GM08714 (cell line): ENCODE measurements around the gene ZNF69.
A peak's percentile ranks its signal among the peaks of the same experiment; 100 is the strongest.
"Not testable (repeated sequence)": the region's sequence is repeated elsewhere in the genome, so short reads cannot be mapped to it uniquely, and the experiment has no call there.

Experiments used
- H3K4me3 ChIP-seq: fragments of 200-500 bp; sonication (Bioruptor generic); 2 replicates; pipeline ENCODE4 v1.5.1; 2014; ENCODE audit warnings: mild to moderate bottlenecking, low read length, inconsistent platforms
- ZNF274 ChIP-seq: IDR thresholded peaks from 2 replicates; pipeline ENCODE4 v1.6.1; 2012; ENCODE audit warnings: mild to moderate bottlenecking, low read depth, low read length

ZNF69 gene

GRCh38 chr19:11880598-11880997 lies 7.0 kb upstream of the ZNF69 start:
- no peak overlapping the region for H3K4me3 ChIP-seq
- no peak for TF ChIP-seq ZNF274

GRCh38 chr19:11881151-11881800 lies 6.3 kb upstream of the ZNF69 start:
- no peak for TF ChIP-seq ZNF274
- H3K4me3 ChIP-seq = no peak overlapping the region

GRCh38 chr19:11882606-11883005 lies 5.0 kb upstream of the ZNF69 start:
- no peak for TF ChIP-seq ZNF274
- no peak overlapping the region for H3K4me3 ChIP-seq

- TF ChIP-seq ZNF274 = no peak
- H3K4me3 ChIP-seq = no peak overlapping the region
Measured at GRCh38 chr19:11887234-11887610, 360 bp upstream of the ZNF69 start.

- H3K4me3 ChIP-seq = not testable (repeated sequence)
Measured at GRCh38 chr19:11889901-11890300, 2.3 kb downstream of the ZNF69 start.

- no peak for TF ChIP-seq ZNF274
- H3K4me3 ChIP-seq = no peak overlapping the region
Measured at GRCh38 chr19:11890634-11891033, 3.1 kb downstream of the ZNF69 start.

- no peak for TF ChIP-seq ZNF274
- no peak overlapping the region for H3K4me3 ChIP-seq
Measured at GRCh38 chr19:11894851-11895250, 7.3 kb downstream of the ZNF69 start.

- TF ChIP-seq ZNF274 = no peak
- H3K4me3 ChIP-seq = no peak overlapping the region
Measured at GRCh38 chr19:11902228-11902627, 14.6 kb downstream of the ZNF69 start.

GRCh38 chr19:11905928-11906327 lies 18.3 kb downstream of the ZNF69 start:
- TF ChIP-seq ZNF274 = no peak
- no peak overlapping the region for H3K4me3 ChIP-seq

- not testable (repeated sequence) for H3K4me3 ChIP-seq
Measured at GRCh38 chr19:11911937-11912336, 24.4 kb downstream of the ZNF69 start.

GRCh38 chr19:11914417-11915051 lies 27.0 kb downstream of the ZNF69 start:
- H3K4me3 ChIP-seq = not testable (repeated sequence)

- no peak for TF ChIP-seq ZNF274
Measured at GRCh38 chr19:11921852-11922495, 34.4 kb downstream of the ZNF69 start.

GRCh38 chr19:11924886-11925650 lies 37.5 kb downstream of the ZNF69 start, which contains the start of gene ZNF700:
ZNF700 (plus strand) TSS chr19:11925107; CDS start chr19:11925211, 104 bp downstream.
- no peak for TF ChIP-seq ZNF274
- peak within 1 kb of the TSS; percentile 70 for H3K4me3 ChIP-seq

More at GRCh38 chr19:11921852-11922495, 34.4 kb downstream of the ZNF69 start:
- no peak overlapping the region for H3K4me3 ChIP-seq

- H3K4me3 ChIP-seq = peak overlapping the region; percentile 70
Measured at GRCh38 chr19:11925651-11926187, 38.1 kb downstream of the ZNF69 start.
